ENCODE data around the gene TTPAL.
"Not testable (repeated sequence)": the region's sequence is repeated elsewhere in the genome, so short reads cannot be mapped to it uniquely, and the experiment has no call there.

TTPAL gene

DNA sequence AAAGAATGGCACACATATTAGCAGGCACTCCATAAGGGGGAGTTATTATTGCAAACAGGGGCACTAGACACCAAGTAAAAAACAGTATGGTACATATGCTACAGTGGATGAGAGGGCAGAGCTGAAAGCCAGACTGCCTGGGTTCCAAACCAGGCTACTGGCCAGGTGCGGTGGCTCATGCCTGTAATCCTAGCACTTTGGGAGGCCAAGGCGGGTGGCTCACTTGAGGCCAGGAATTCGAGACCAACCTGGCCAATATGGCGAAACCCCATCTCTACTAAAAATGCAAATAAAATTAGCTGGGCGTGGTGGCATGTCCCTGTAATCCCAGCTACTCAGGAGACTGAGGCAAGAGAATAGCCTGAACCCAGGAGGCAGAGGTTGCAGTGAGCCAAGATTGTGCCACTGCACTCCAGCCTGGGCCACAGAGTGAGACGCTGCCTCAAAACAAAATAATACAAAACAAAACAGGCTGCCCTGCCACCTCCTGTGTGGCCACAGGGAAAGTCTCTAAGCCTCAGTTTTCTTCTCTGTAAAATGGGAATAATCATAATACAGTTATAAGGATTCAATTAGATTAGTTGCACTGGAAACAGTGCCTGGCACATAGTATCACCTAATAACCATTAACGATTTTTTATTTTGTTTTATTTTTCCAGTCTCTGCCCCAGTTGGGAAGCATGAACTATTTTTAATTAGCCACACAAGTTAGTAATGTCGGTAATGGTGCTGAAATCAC lies 7.5 kb upstream of the TTPAL start:
- no peak for DNase-seq

DNA sequence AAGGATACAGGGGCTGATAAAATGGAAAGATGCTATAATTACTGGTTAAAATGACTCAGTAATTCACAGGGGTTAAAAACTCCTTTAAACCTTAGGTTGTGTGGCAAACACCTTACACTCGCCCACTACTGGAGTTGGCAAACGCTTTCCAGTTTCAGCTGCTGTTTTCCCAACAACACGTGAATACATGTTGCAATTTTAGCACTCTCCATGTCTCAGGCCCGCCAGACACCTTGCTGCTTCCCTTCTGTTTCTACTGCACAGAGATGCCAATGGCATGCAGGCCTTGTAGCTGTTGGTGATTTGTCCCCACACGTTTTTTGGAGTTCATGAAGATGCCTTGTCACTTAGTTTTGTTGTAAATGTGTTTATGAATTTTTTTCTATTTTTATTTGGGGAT lies 5.3 kb upstream of the TTPAL start:
- no peak for DNase-seq

DNA sequence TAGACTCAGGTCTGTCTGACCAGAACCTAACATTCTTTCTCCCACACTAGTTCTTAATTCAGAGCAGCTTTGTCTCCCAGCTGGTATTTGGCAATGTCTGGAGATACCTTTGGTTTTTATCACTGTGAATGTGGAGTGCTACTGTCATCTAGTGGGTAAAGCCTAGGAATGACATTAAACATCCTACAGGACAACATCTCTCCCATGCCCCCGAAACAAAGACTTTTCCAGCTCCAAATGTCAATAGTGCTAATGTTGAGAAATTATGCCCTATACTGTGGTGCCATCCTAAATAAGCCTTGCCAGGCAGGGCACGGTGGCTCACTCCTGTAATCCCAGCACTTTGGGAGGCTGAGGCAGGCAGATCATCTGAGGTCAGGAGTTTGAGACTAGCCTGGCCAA lies 4.2 kb upstream of the TTPAL start:
- DNase-seq = no peak

DNA sequence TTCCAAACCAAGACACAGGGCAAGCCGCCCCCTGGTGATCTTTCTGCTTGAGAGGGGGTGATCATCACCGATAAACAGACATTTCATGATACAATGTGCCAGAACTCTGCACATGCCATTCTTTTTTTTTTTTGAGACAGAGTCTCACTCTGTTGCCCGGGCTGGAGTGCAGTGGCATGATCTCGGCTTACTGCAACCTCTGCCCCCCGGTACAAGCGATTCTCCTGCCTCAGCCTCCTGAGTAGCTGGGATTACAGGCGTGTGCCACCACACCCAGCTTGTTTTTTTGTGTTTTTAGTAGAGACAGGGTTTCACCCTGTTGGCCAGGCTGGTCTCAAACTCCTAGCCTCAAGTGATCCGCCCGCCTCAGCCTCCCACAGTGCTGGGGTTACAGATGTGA lies 3.4 kb upstream of the TTPAL start:
- DNase-seq = not testable (repeated sequence)

DNA sequence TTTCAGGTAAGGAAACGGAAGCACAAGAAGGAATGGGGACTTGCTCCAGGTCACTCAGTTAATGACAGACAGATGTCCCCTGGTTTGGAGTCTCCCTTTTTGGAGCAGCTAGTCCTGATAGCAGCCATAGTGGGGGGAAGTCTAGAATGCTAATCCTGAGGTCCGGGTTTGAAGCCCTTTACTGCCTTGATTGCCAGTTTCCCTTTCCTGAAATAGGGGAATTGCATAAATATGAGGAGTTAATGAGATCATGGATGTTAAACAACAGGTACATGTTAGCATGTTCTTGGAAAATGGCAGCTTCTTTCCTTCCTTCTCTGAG lies 341 bp upstream of the TTPAL start:
- DNase-seq = no peak

DNA sequence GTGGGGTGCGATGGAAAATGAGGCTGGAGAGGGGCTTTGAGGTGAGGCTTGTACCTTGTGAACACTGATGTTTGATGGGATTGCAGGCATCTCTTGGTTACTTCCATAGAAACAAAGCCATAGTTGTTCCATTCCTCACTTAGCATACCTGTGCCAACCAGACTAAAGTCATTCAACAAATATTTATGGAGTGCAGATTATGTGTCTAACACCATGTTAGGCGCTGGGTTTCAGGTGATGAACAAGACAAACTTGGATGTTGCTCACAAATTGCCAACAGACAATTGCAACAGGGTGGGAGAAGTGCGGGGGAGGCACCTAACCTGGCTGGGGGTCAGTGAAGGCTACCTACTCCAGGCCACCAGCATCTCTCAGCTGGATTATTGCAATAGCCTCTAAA lies 1.5 kb downstream of the TTPAL start:
- DNase-seq = no peak

DNA sequence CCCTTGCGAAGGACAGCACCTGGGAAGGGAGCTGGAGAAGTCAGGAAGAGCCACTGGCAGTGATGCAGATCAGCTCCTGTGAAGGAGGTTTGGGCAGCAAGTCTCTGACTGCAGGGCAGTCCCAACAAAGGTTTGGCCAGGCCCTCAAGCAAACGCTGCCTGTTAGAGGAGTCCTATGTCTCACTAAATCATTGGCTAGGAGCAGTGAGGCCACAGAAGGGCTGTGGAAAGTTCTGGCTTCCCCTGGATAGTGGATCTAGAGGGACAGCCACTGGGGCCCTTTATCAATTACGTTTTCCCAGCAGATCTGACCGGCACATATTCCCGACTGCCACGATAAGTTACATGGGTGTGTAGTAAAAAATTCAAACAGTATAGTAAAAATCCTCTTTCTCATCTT lies 2.5 kb downstream of the TTPAL start:
- DNase-seq = no peak

DNA sequence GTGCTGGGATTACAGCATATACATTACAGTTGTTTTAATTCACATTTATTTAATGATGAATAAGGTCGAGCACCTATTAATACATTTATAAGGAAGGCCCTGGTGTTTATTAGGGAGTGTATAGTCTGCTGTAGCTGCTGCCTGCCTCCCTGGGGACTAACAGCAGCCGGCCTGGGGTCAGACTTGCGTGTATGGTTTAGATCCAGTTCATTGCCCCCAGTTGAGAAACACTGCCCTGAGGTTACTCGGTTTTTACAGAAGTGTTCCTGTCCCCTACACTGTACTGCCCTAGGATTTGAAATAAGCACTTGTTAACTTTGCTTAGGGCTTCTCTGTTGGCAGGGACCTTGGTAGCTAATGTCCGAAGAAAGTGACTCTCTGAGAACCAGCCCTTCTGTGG lies 4.0 kb downstream of the TTPAL start:
- peak; percentile 21 for DNase-seq

DNA sequence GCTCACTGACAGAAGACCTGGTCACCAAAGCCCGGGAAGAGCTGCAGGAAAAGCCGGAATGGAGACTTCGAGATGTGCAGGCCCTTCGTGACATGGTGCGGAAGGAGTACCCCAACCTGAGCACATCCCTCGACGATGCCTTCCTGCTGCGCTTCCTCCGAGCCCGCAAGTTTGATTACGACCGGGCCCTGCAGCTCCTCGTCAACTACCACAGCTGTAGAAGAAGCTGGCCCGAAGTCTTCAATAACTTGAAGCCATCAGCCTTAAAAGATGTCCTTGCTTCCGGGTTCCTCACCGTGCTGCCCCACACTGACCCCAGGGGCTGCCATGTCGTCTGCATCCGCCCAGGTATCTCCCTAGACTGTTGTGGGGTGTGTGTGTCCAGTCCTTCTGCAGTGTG lies 4.4 kb downstream of the TTPAL start:
- no peak for DNase-seq

DNA sequence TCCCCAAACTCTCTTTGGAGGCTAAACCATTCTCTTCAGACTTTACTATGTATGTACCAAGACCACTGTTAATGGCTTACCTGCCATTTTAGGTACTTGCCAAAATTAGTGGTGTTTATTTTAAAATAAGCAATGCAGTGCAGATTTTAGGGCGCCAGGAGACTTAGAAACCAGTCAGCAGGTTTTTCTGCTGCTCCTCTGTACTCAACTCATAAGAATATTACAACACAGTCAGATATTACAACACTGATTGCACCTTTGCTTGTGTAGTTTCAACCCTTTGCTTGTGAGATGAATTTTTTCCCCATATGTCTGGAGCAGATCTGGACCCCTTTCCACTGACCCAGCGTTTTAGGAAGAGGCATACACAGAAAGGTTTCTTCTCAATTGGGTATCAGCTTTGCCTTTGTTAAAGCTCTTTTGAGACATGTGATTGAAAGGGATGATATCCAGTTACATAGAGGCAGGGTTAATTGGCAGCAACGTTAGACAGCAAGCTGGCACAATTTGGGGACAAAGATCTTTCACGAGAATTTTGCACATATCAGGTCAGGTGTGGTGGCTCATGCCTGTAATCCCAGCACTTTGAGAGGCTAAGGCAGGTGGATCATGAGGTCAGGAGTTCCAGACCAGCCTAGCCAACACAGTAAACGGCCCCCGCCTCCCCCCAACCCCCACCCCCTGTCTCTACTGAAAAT lies 6.2 kb downstream of the TTPAL start:
- no peak for DNase-seq

DNA sequence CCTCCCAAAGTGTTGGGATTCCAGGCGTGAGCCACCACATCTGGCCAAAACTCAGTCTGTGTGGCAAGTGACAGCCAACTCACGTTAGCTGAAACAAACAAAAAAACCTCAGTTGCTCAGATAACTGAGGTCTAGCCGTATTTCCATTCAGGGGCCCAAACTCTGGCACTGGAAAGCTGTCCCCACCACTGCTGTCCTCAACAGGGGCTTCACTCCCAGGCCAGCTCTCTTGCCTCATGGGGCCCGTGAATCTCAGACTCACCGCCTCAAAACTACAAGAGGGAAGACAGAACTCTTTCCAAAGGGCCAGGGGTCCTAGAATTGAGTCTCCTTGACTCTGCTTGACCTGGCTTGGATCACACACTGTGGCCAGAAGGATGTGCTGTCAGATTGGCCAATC lies 7.4 kb downstream of the TTPAL start:
- no peak for DNase-seq

DNA sequence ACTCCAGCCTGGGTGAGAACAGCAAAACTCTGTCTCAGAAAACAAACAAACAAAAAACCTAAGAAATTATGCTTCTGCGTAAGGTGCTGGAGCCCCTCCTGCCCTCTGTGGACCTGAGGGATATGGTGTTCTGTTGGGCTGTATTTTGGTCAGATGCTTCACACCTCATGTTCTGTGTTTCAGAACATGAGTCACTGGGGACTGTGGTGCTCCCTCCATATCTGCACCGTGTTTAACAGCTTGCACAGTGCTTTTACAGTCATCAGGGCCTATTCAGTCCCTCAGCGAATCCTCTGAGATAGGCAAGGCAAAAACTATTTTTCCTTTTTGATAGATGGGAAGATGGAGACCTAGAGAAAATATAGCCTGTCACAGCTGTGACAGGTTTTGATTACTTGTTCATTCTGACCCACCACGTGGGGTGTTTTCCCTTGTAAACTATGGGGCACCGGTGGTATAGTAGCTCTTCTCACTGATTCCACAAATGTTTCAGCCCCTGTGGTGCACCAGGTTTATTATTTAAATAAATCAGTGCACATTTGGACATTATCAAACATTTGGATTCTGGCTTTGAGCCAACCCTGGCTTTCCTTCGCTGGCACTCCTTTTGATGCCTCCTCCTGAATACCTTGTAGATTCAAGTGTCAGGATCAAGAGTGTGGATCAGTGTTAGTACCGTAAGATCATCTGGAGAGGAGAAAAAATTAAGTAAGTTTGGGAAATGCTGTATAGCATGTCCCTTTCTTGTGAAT lies 9.6 kb downstream of the TTPAL start:
- no peak for DNase-seq

DNA sequence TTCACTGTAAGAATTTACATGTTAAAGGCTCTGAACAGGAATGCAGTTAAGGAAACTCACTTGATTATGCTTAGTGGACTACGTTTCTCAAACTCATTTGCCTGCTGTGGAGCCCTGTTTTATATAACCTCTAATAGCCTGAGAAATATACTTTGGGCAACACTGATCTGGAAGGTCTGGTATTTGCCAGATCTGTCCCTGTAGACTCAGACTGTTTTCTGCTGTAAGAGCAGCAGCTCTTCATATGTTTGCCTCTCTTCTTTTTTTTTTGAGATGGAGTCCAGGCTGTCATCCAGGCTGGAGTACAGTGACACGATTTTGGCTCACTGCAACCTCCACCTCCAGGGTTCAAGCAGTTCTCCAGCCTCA lies 10.1 kb downstream of the TTPAL start:
- DNase-seq = no peak

DNA sequence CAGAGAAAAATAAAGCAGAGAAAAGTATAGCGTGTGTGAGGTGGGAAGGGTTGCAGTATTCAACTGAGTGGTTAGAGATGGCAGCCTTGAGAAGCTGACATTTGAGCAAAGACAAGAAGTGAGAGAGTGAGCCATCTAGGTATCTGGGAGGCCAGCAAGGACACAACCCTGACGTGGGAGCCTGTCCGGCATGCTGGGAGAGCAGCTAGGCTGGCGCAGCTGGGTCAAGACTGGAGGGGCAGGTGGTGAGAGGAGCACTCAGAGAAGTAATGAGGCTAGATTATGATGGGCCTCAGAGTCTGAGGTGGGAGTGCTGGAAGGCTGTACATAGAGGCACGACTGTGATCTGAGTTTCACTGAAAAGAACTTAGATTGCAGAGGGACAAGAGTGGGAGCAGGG lies 12.9 kb downstream of the TTPAL start:
- DNase-seq = no peak

DNA sequence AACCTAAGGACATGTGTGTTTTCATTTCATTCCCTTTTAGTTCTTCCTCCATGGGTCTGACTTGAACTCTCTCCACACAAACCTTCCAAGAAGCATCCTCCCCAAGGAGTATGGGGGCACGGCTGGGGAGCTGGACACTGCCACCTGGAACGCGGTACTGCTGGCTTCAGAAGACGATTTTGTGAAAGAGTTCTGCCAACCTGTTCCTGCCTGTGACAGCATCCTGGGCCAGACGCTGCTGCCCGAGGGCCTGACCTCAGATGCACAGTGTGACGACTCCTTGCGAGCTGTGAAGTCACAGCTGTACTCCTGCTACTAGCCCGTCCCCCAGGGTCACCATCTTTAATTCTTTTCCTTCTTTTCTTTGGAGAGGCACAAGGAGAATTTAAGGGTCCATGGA lies 13.5 kb downstream of the TTPAL start:
- DNase-seq = no peak

DNA sequence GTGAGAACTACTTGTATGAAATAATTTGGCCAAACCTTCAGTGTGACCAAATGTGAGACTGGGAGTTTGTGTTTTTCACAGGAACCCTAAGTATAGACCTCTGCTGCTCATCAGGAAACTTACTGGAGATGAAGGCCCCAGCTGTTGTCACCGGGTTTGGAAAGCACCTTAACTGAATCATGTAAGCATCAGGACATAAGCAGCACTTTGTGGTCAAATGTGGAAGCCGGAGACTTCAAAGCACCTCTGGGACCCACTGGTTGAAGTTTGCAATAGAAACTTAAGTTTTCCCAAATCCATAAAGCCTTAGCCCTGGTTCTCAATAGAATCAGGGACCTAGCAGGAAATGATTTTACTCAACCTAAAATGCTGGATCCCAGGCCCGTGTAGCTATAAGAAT lies 14.3 kb downstream of the TTPAL start:
- DNase-seq = no peak

DNA sequence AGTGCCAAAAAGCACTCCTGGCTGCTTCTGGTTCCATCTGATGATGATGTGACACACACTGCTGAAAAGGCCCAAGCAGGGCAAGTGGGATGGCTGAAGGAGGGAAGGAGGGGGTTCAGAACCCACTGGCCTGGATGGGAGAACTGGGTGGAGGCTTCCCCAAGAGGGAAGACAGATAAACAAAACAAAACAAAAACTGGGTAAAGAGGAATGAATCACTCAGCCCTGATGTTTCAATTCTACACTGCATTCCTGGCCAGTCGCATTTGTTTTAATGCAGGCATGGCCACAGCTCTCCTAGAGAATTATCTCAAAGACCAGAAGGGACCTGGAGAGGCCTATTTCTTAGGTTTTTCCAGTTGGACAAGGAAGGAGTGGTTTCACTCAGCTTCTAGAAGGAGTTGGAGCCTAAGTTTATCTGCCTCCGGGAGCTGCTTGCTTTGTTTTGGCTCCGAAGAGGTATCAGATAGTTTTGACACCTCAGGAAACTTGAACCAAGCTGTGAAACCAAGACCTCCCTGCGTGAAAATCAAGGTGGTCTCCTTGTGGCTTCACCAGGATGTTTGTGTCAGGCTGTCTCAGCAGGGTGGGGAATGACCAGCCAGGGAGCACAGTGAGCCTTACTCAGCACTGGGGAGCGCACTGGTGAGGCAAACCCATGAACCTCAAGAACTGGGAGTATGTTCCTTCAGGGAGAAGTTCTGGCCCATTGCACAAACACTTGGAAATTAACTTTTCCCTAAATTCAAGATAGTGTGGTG lies 16.1 kb downstream of the TTPAL start:
- no peak for DNase-seq

DNA sequence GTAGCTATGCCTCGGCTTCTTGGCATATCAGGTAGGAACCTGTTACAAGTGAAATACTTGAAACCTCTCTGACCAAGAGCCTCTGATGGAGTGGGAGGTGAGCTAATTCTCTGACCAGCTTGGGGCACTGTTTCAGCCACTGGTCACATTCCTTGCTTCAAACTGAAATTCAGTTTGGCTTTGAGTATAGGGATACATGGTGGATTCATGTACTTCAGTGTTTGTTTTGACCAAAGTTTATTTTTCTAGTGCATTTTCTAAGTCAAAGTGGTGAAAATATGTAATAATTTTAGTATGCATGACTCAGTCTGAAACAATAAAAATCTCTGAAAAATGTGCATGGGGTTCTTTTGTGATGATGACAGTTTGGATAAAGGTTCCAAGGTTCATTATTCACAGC lies 18.6 kb downstream of the TTPAL start:
- no peak for DNase-seq

DNA sequence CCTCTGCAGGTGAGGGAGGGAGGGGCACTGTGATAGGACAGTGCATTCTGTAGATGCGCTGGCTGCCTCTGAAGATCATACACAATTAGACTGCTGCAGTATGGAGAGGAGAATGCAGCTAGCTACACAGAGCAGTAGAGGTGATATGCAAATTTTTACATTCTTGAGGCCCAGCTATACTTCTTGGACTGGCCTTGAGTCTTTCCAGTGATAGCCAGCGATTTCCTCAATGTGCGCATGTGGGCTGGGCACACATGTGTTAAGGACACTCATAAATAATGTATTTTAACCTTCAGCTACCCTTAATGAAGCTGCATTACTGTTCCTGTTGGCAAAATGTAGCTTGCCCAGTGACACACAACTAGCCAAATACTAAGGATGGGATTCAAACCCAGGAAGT lies 19.0 kb downstream of the TTPAL start:
- DNase-seq = no peak

DNA sequence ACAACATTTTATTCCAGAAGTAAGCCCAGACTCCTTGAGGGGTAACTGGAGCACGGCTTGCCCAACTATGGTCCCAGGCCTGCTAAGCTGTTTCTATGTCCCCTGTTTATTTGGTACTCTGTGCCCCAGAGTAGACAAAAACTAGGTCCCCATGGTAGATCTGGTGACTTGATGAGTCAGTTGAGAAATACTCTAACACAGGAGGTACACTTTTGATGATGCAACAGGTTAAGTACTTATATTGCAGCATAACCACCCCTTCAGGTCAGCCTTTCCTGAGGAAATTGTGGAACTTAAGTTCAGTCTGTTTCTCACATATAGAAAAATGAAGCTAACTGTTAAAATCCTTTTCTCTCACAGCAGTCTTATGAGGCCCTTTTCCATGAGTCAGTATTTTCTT lies 19.6 kb downstream of the TTPAL start:
- DNase-seq = no peak

DNA sequence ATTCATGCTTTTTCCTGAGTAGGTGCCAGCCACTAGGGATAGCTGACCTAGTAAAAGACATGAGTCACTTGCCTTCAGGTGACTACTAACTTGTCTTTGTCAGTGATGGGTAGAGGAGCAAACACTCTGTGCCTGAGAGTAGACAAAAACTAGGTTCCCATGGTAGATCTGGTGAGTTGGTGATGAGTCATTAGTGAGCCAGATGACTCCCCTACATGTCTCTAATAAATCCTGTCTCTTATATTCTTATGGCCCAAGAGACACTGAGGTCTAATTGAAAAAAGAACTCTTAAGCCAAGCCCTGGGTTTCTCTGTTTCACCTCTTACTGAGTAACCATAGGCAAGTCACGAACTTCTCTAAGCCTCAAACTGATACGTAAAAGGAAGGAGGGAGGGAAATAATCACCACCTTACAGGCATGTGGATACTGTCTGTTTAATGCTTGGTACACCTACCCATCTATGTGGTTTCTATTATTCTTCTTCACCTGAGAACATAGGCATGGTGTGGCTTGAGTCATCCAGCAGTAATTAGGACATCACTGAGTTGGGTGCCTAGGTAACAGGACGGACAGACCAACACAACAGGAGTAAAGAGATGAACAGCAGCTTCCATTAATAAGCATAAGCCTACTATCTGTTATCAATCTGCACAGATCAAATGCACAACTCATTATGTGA lies 20.3 kb downstream of the TTPAL start:
- DNase-seq = no peak

DNA sequence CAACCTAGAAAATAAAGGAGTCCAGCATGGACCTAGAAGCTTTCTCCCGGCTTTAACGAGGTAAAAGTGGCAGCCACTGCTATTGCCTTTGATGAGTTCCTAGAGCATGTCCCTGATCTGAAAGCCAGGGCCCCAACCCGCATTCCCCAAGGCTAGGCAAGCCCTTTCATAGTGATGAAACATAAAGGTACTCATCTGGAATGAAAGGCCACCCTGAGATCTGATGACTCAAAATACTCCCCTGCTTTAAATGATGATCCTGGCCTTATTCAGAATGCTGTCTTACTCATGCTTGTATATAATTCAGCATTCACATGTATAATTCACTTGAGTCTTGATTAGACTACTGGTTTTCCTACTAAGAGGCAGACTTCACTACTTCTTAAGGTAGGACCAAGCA lies 21.3 kb downstream of the TTPAL start:
- DNase-seq = no peak

DNA sequence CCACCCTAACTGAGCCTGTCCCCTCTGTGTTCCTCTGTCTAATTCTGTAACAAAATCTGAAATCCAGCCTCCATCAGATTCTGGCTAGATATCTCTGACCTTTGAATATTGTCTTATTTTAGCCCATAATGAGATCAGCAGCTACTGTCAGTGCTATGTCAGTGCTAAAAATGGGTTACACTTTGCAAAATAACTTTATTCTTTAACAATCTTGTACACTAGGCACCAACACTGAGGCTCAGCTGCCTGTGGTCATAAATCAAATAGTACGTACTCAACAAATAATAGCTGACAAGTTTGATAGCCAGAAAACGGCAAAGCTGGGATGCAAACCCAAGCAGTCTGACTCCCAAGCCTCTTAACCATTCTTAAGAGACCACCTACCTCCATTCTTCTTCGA lies 22.1 kb downstream of the TTPAL start:
- no peak for DNase-seq

All from CD4-positive, alpha-beta T cell treated with Interleukin-15 for 1 hour (primary cell).